SK-N-SH (cell line): ENCODE data around the gene PFDN5.

Experiments
- CTCF ChIP-seq: fragments of 200-600 bp; sonication (generic); IDR thresholded peaks from 2 replicates; pipeline ENCODE4 v1.6.1; 2017; ENCODE audit warnings: antibody characterized with exemption, mild to moderate bottlenecking, moderate library complexity
- EP300 ChIP-seq, 2 experiments: IDR thresholded peaks; 2 replicates each; pipeline versions ENCODE4 v1.4.0 to v1.6.1; 2012; ENCODE audit warnings: borderline replicate concordance in 1 of 2, low read depth in 1 of 2, low read length in 1 of 2
- FOXJ3 ChIP-seq: sonication (generic); formaldehyde crosslinking; IDR thresholded peaks from 2 replicates; pipeline ENCODE4 v1.5.1; 2020; ENCODE audit warnings: mild to moderate bottlenecking, missing genetic modification reagents
- FOXM1 ChIP-seq: IDR thresholded peaks from 2 replicates; pipeline ENCODE4 v1.4.0; 2012; ENCODE audit warnings: low read depth, mild to moderate bottlenecking
- GABPA ChIP-seq: IDR thresholded peaks from 2 replicates; pipeline ENCODE4 v1.4.0; 2012; ENCODE audit warnings: low read depth, mild to moderate bottlenecking
- MXI1 ChIP-seq: IDR thresholded peaks from 2 replicates; pipeline ENCODE4 v1.6.1; 2012; ENCODE audit warnings: mild to moderate bottlenecking, low read depth, low read length, improper control_type of control experiment
- RAD21 ChIP-seq: IDR thresholded peaks from 2 replicates; pipeline ENCODE4 v1.6.1; 2012; ENCODE audit warnings: mild to moderate bottlenecking, low read length
- RCOR1 ChIP-seq: fragments of 150-350 bp; IDR thresholded peaks from 2 replicates; pipeline ENCODE4 v1.6.1; 2017; ENCODE audit warnings: antibody characterized with exemption, low read length
- REST ChIP-seq: IDR thresholded peaks from 2 replicates; pipeline ENCODE4 v1.6.1; 2012; ENCODE audit warnings: mild to moderate bottlenecking, low read depth, low read length, moderate library complexity
- ZBTB33 ChIP-seq: IDR thresholded peaks from 2 replicates; pipeline ENCODE4 v1.4.0; 2012; ENCODE audit warnings: low read depth, borderline replicate concordance

- TF ChIP-seq CTCF (no peak), MXI1 (no peak), RAD21 (no peak), FOXM1 (no peak), ZBTB33 (no peak), GABPA (no peak), EP300 (IDR thresholded peaks at IDR 0.05; ENCODE audit: borderline replicate concordance in 1 of 2, low read depth in 1 of 2, low read length in 1 of 2) (no peak), FOXJ3 (CRISPR knock-in tag) (no peak), REST (no peak), RCOR1 (no peak)
Measured at GRCh38 chr12:53292426-53292825, 2.9 kb upstream of the PFDN5 start.
